H1 (cell line): ENCODE measurements around the gene MOG. TPM values are rescaled to one million over a fixed set of nuclear protein-coding genes. Genes with fewer than 3 reads are reported as not detected.

ENCODE experiments used
- CHD7 ChIP-seq: fragments of 300-600 bp; sonication (generic); IDR thresholded peaks from 2 replicates; pipeline ENCODE4 v1.7.1; 2012; ENCODE audit warnings: low read length, moderate library complexity, mild to moderate bottlenecking, inconsistent platforms; ENCODE audit not compliant: insufficient replicate concordance
- GTF2F1 ChIP-seq: IDR thresholded peaks from 2 replicates; pipeline ENCODE4 v1.6.1; 2012; ENCODE audit warnings: low read depth, low read length, improper control_type of control experiment, borderline replicate concordance
- MAX ChIP-seq: IDR thresholded peaks from 2 replicates; pipeline ENCODE4 v1.6.1; 2012; ENCODE audit warnings: inconsistent platforms
- SP2 ChIP-seq: IDR thresholded peaks from 2 replicates; pipeline ENCODE4 v1.6.1; 2012; ENCODE audit warnings: mild to moderate bottlenecking, low read length, inconsistent platforms
- SP4 ChIP-seq: IDR thresholded peaks from 2 replicates; pipeline ENCODE4 v1.6.1; 2012; ENCODE audit warnings: low read length, inconsistent platforms
- polyA plus RNA-seq, 7 experiments: library from polyadenylated mRNA; depleted of rRNA in 3 of 7; stranded (reverse) in 5 of 7; unstranded in 2 of 7; fragments of >200 nt in 5 of 7; fragments of 200-250 nt in 2 of 7; gene quantifications; 1 replicate in 5 of 7; 2 replicates in 1 of 7; 4 replicates in 1 of 7; pipeline versions ENCODE4 v1.2.1 to v1.2.3, GENCODE V29; 2011 to 2013; ENCODE audit warnings: missing spikeins in 2 of 7, mixed read lengths in 2 of 7
- total RNA-seq: library from RNA; stranded (reverse); fragmentation: NEBNext Ultra II Directional; extraction: Animal tissue kit (Norgen Biotek cat#: 25700); gene quantifications from 2 replicates; pipeline ENCODE4 v1.2.1, GENCODE V29; 2021

MOG gene
- total and polyA plus RNA-seq, 2 of the 8 experiments (the other 6 are each of a cell fraction or from before 2014, with no cell fraction given): 0.17 to 0.86 TPM

DNA sequence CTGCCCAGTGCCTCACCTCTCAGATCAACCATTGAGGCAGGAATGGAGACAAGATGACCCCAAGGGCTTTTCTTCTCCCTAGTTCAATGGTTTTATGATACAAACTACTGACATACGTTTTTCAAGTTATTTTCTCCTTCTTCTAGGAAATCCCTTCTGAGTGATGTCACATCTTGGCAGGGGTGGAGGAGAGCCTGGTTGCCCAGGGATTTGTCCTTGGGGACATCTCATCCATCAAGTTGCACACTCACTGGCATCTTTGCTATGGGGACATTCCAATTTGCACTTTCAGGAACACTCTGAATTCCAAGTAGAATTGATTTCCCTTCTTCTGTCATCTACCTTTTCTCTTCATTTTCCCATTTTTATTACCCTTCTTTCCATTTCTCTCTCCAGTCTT, 14.1 kb downstream of the MOG start (continued):
- TF ChIP-seq CHD7 (no peak), GTF2F1 (no peak), SP4 (no peak), SP2 (no peak), MAX (no peak)
- TF ChIP-seq, all 59 proteins: peak for 0
